Right hindlimb (tissue), 1 donor: ENCODE data around the gene TRMT112.

Experiments used
- DNase-seq: peaks from one replicate; pipeline ENCODE4 v3.0.0-alpha.2; 2018

TRMT112 gene

GRCh38 chr11:64306563-64306875, 10.8 kb downstream of the TRMT112 start:
- DNase-seq: no peak

GRCh38 chr11:64305691-64306562, 11.4 kb downstream of the TRMT112 start:
- peak; percentile 74 for DNase-seq

GRCh38 chr11:64305075-64305690, 12.2 kb downstream of the TRMT112 start, which contains the start of gene ESRRA:
TSS of gene ESRRA (plus strand) at chr11:64305524. CDS start at chr11:64307180, 1,656 bp downstream.
- peak; percentile 99 for DNase-seq

GRCh38 chr11:64304316-64305072, 12.9 kb downstream of the TRMT112 start:
- DNase-seq: peak; percentile 89

GRCh38 chr11:64304032-64304315, 13.4 kb downstream of the TRMT112 start:
- no peak for DNase-seq

GRCh38 chr11:64303109-64304031, 14.0 kb downstream of the TRMT112 start:
- no peak for DNase-seq

- no peak for DNase-seq
These were observed 17.3 kb downstream of the TRMT112 start, which contains the start of gene CATSPERZ for GRCh38 chr11:64299847-64300648. TSS of gene CATSPERZ (plus strand) at chr11:64300358. CDS start at chr11:64300411, 53 bp downstream.

GRCh38 chr11:64298966-64299846, 18.2 kb downstream of the TRMT112 start:
- peak; percentile 74 for DNase-seq

- DNase-seq: no peak
These were observed 19.5 kb downstream of the TRMT112 start for GRCh38 chr11:64297699-64298358.

- DNase-seq: no peak
These were observed 20.3 kb downstream of the TRMT112 start for GRCh38 chr11:64296830-64297698.

- DNase-seq: no peak
These were observed 21.1 kb downstream of the TRMT112 start for GRCh38 chr11:64296236-64296635.

GRCh38 chr11:64295760-64296159, 21.6 kb downstream of the TRMT112 start:
- no peak for DNase-seq

- DNase-seq: no peak
These were observed 22.6 kb downstream of the TRMT112 start for GRCh38 chr11:64294774-64295173.

GRCh38 chr11:64292460-64293254, 24.7 kb downstream of the TRMT112 start:
- DNase-seq: no peak

- DNase-seq: no peak
These were observed 25.5 kb downstream of the TRMT112 start for GRCh38 chr11:64291752-64292459.

GRCh38 chr11:64291262-64291751, 26.1 kb downstream of the TRMT112 start, which contains the start of gene KCNK4:
TSS of gene KCNK4 (plus strand) at chr11:64291302. CDS start at chr11:64293019, 1,717 bp downstream.
- no peak for DNase-seq
